Natural killer cell (primary cell): Measurements from ENCODE around the gene SH2D3A. TPM values are rescaled to one million over a fixed set of nuclear protein-coding genes. Genes with fewer than 3 reads are reported as not detected.

Source experiments
- ATAC-seq, 3 donors: fragments of 150-1000 bp in 2 of 3; fragments of 200-7000 bp in 1 of 3; cut with Tn5 transposase; 1 replicate in 1 of 3; 2 replicates in 2 of 3; pipeline ENCODE4 v1.10.0; 2021; ENCODE audit warnings: mild to moderate bottlenecking in 2 of 3, moderate library complexity in 2 of 3
- DNase-seq, 2 donors: peaks; one replicate each; pipeline versions ENCODE4 v3.0.0 to v3.0.0-alpha.2; 2013 to 2021; ENCODE audit warnings: mixed read lengths in 1 of 2
- H3K27ac ChIP-seq: one replicate; pipeline ENCODE4 v1.5.1; 2013; ENCODE audit warnings: mild to moderate bottlenecking, low read length
- H3K27me3 ChIP-seq: one replicate; pipeline ENCODE4 v1.6.1; 2013; ENCODE audit warnings: low read length; ENCODE audit not compliant: control insufficient read depth, insufficient read depth
- H3K36me3 ChIP-seq: one replicate; pipeline ENCODE4 v1.6.1; 2013; ENCODE audit warnings: low read length; ENCODE audit not compliant: control insufficient read depth, insufficient read depth
- H3K4me1 ChIP-seq: one replicate; pipeline ENCODE4 v1.6.1; 2013; ENCODE audit warnings: low read length; ENCODE audit not compliant: control insufficient read depth, insufficient read depth
- H3K4me3 ChIP-seq: one replicate; pipeline ENCODE4 v1.5.1; 2013; ENCODE audit warnings: low read length
- H3K9me3 ChIP-seq: one replicate; pipeline ENCODE4 v1.6.1; 2013; ENCODE audit warnings: low read length; ENCODE audit not compliant: control insufficient read depth, insufficient read depth
- H3K27ac Mint-ChIP-seq, 2 donors: one replicate each; pipeline ENCODE4 v1.8.0; 2022; ENCODE audit warnings: mild to moderate bottlenecking in 2 of 2, mixed read lengths in 2 of 2, moderate library complexity in 1 of 2
- H3K27me3 Mint-ChIP-seq, 2 donors: one replicate each; pipeline ENCODE4 v1.8.0; 2022; ENCODE audit warnings: low read depth in 2 of 2, mixed read lengths in 2 of 2
- H3K36me3 Mint-ChIP-seq: one replicate; pipeline ENCODE4 v1.8.0; 2022; ENCODE audit warnings: mixed read lengths
- H3K4me1 Mint-ChIP-seq, 2 donors: one replicate each; pipeline ENCODE4 v1.8.0; 2022; ENCODE audit warnings: mixed read lengths in 2 of 2
- H3K4me3 Mint-ChIP-seq: one replicate; pipeline ENCODE4 v1.8.0; 2022; ENCODE audit warnings: mild to moderate bottlenecking, moderate library complexity, mixed read lengths
- H3K9me3 Mint-ChIP-seq, 2 donors: one replicate each; pipeline ENCODE4 v1.8.0; 2022; ENCODE audit warnings: mixed read lengths in 2 of 2
- CTCF ChIP-seq: fragments of 200-600 bp; IDR thresholded peaks from one replicate; pipeline ENCODE4 v1.8.0; 2022; ENCODE audit warnings: antibody characterized with exemption
- WGBS: methylation state at CpG from one replicate; pipeline ENCODE4 v1.1.7; 2013; ENCODE audit warnings: missing lambda C conversion rate; ENCODE audit not compliant: insufficient coverage; 5-methylcytosine and 5-hydroxymethylcytosine counted together
- intact Hi-C: fragments of 100-400 bp; cut with micrococcal nuclease; formaldehyde crosslinking; loops from one replicate; pipeline ENCODE4 v1.14.2; 2022
- total RNA-seq, 4 donors: library from RNA; stranded (reverse); fragments of 120-200 nt in 1 of 4; gene quantifications; one replicate each; pipeline versions ENCODE4 v1.2.3 to v1.2.4, GENCODE V29; 2013 to 2022

Gene SH2D3A
- total RNA-seq, 3 donors from 2014 or later (not counting 1 experiment from before 2014, with no cell fraction given) = 14.6 to 20.1 (median 15.3) TPM

DNA sequence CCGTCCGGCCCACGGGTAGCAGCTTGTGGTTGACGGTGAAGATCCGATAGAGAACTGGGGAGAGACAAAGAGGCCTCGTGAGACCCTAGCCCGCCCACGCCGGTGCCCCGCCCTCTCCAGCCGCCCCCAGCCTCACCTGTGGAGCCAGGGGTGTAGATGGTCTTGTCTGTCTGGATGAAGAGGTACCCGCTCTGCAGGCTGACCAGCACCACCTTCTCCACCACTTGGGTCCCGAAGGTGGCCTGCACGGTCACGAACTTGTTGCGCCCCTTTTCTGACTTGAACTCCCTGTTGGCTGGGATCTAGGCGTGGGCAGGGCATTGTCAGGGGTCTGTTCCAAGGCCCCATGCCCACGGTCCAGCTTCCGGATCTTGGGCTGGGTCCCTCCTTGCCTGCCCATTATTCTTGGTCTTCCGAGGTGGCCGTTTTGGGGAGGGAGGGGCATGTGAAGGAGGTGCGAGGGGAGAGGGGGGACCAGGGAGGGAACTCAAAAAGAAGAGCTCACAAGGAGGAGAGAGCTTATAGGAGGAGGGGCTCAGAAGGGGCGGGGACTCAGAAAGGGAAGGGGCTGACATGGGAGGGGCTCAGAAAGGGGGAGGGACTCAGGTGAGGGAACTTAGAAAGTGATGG is 49.0 kb downstream of the SH2D3A start:
- Mint-ChIP-seq H3K9me3 (no peaks in the 10 kb centered on the region), H3K4me3 (no peak overlapping the region), H3K36me3 (no peaks in the 10 kb centered on the region), H3K27me3 (peaks cover 0 to 6% of the 10 kb centered on the region in 2 donors), H3K4me1 (peaks cover 20 to 25% of the 10 kb centered on the region in 2 donors), H3K27ac (no peak overlapping the region)
- ATAC-seq (no peak), DNase-seq (no peak)
- no peaks in the 10 kb centered on the region for H3K36me3 ChIP-seq
- H3K4me1 ChIP-seq = peaks cover 7% of the 10 kb centered on the region
- WGBS = 78% methylated on average over 23 of the region's 23 CpGs
- no peak overlapping the region for H3K27ac ChIP-seq
- intact Hi-C loops = loop anchor here (5.0 kb wide), 1 partner anchor 41 kb away; no protein-coding TSS in a partner anchor
- no peak for TF ChIP-seq CTCF
- no peaks in the 10 kb centered on the region for H3K9me3 ChIP-seq
- no peaks in the 10 kb centered on the region for H3K27me3 ChIP-seq
- H3K4me3 ChIP-seq = no peak overlapping the region

- no peak for TF ChIP-seq CTCF
- Mint-ChIP-seq H3K9me3 (no peaks in the 10 kb centered on the region), H3K4me3 (no peak overlapping the region), H3K4me1 (peaks cover 20 to 21% of the 10 kb centered on the region in 2 donors), H3K27ac (peak overlapping the region in 1 of 2 donors; percentile 16), H3K36me3 (no peaks in the 10 kb centered on the region), H3K27me3 (peaks cover 0 to 6% of the 10 kb centered on the region in 2 donors)
- H3K4me3 ChIP-seq = no peak overlapping the region
- peaks cover 3% of the 10 kb centered on the region for H3K4me1 ChIP-seq
- H3K27ac ChIP-seq = no peak overlapping the region
- ATAC-seq (no peak), DNase-seq (no peak)
- H3K27me3 ChIP-seq = no peaks in the 10 kb centered on the region
- intact Hi-C loops = loop anchor here (5.0 kb wide), 1 partner anchor 40 kb away; no protein-coding TSS in a partner anchor
- no peaks in the 10 kb centered on the region for H3K9me3 ChIP-seq
- no peaks in the 10 kb centered on the region for H3K36me3 ChIP-seq
- 83% methylated on average over 4 of the region's 4 CpGs for WGBS
Measured at GRCh38 chr19:6717441-6717971, 49.7 kb downstream of the SH2D3A start.

DNA sequence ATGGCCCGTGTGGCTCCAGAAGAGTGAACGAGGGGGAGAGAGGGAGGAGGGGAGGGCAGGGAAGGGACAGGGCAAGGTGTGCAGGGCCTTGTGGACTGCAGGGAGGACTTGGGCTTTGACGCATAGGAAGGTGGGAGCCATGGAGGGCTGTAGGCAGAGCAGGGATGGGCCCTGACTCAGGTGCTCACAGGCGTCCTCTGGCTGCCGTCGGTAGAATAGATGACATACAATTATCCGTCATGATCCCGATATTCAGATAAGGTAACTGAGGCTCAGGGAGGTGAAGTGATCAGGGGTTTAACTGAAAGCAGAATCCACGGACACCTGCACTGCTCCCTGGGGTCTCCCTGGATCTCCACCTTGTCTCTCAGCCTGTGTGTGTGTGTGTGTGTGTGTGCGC is 50.2 kb downstream of the SH2D3A start:
- intact Hi-C loops = loop anchor here (5.0 kb wide), 1 partner anchor 40 kb away; no protein-coding TSS in a partner anchor
- no peak for ATAC-seq
- H3K4me3 ChIP-seq = no peak overlapping the region
- TF ChIP-seq CTCF = no peak
- Mint-ChIP-seq H3K27me3 (peaks cover 0 to 6% of the 10 kb centered on the region in 2 donors), H3K9me3 (no peaks in the 10 kb centered on the region), H3K4me3 (no peak overlapping the region), H3K4me1 (peaks cover 19 to 21% of the 10 kb centered on the region in 2 donors), H3K27ac (peak overlapping the region in 1 of 2 donors; percentile 16), H3K36me3 (no peaks in the 10 kb centered on the region)
- no peak overlapping the region for H3K27ac ChIP-seq
- DNase-seq = no peak
- H3K36me3 ChIP-seq = no peaks in the 10 kb centered on the region
- H3K27me3 ChIP-seq = no peaks in the 10 kb centered on the region
- WGBS = 82% methylated on average over 10 of the region's 10 CpGs
- H3K4me1 ChIP-seq = peaks cover 3% of the 10 kb centered on the region
- no peaks in the 10 kb centered on the region for H3K9me3 ChIP-seq
